ENCODE results near the gene TMEM129.

Gene TMEM129

GRCh38 chr4:1745165-1745564 lies 24.0 kb upstream of the TMEM129 start:
- no peak for DNase-seq (ENCODE audit: low read depth in 2 of 2)

DNA sequence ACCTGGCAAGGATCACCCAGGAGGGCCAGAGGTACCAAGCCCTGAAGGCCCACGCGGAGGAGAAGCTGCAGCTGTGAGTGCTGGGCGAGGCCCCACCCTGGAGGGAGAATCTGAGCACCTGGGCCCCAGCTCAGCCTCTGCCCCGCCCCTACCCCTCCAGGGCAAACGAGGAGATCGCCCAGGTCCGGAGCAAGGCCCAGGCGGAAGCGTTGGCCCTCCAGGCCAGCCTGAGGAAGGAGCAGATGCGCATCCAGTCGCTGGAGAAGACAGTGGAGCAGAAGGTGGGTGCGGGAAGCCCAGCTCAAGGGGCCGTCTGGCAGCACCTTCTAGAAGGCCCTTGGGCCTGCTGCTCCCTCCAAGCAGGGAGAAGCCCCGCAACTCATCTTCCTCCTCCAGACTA lies 23.4 kb upstream of the TMEM129 start:
- no peak for DNase-seq (ENCODE audit: low read depth in 2 of 2)

DNA sequence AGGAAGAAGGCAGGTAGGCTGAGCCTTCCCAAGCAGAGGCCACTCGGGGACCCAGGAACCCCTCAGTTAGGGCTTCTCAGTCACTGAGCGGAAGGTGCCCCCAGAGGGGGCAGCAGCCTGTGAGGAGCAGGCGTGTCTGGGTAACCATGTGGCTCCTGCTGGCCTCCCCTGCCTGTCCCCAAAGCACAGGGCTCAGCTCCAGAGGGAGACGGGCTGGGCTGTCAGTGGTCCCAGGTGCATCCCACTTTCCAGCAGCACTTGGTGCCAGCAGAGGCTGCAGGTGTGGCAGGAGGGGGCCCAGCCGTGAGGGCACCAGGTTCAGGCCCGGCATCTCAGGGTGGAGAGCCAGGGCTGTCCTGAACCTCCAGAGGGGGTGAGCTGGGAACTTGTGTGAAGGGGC lies 22.9 kb upstream of the TMEM129 start:
- DNase-seq (ENCODE audit: low read depth in 2 of 2): no peak

- DNase-seq (ENCODE audit: low read depth in 2 of 2): no peak
These were observed 22.4 kb upstream of the TMEM129 start for GRCh38 chr4:1743551-1743950.

DNA sequence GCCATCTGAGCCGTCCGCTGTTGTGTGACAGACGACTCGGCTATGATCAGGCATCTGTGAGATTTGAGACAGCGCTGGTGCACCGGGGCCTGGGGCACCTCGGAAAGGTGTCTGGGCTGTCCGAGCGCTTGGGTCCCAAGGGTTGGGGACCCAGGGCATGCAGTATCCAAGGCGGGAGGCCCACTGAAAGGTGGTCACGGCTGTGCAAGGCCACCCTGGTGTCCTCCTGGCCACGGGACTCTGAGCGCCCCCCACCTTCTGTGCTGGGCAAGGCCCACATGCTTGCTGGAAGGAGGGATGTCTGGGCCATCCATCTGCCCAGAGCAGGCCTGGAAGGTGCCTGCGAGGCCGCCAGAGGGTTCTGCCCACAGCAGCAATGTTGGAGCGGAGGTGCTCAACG lies 20.1 kb upstream of the TMEM129 start:
- DNase-seq (ENCODE audit: low read depth in 2 of 2): no peak

DNA sequence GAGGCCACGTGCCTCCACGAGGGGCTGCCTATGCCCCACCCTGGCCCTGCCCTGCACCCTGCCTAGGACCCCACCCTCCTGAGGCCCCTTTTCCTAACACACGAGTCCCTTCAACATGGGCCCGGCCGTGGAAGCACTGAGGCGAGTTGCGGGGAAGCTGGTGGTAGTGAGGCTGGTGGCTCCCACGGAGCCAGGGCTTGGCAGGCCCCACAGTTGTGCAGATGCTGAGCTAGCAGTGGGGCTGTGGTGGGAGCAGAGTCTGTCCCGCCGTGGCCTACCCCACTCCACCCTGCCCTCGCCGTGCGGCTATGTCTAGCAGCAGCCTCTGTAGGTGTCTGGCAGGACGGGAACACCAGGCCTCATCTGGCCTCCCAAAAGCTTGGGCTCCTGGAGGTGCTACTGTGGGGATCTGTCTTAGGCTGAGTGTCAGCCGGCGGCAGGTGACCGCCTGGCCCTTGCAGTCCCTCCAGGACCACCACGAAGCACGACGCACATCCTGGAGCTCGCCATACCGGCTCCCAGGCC lies 19.0 kb upstream of the TMEM129 start:
- DNase-seq (ENCODE audit: low read depth in 2 of 2): no peak

GRCh38 chr4:1739358-1739757 lies 18.2 kb upstream of the TMEM129 start:
- no peak for DNase-seq (ENCODE audit: low read depth in 2 of 2)

GRCh38 chr4:1738410-1738809 lies 17.3 kb upstream of the TMEM129 start:
- no peak for DNase-seq (ENCODE audit: low read depth in 2 of 2)

GRCh38 chr4:1737666-1738065 lies 16.5 kb upstream of the TMEM129 start:
- no peak for DNase-seq (ENCODE audit: low read depth in 2 of 2)

DNA sequence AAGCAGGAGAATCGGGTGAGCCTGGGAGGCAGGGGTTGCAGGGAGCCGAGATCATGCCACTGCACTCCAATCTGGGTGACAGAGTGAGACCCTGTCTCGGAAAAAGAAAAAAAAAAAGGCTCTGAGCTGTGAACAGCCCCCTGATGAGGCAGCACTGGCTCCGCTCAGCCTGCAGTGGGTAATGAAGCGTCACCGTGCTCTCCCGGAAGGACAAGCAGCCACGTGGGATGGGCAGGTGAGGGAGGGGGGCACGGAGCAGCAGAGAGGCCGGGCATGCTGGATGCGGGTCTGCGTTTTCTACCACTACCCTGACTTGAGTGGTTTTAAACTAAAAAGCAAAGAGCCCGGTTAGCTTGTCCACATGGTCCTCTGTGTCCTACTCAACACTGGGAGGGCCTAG lies 15.7 kb upstream of the TMEM129 start:
- no peak for DNase-seq (ENCODE audit: low read depth in 2 of 2)

DNA sequence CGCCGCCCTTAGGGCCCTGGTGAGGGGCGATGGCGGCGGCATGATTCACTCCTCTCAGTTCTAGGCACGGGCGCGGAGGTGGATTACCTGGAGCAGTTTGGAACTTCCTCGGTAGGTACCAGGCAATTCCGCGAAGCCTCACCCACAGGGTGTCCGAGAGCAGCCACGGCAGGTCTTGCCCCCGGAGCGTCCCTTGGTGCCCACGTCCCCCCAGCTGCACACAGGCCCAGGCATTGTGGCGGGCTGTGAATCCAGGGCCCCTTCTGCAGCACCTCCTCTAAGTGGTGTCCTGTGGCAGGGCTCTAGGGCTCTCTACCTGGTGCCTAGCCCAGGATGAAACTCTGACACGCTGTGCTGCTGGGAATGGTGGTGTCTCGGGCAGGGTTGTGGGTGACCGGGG lies 14.1 kb upstream of the TMEM129 start:
- DNase-seq (ENCODE audit: low read depth in 2 of 2): no peak

DNA sequence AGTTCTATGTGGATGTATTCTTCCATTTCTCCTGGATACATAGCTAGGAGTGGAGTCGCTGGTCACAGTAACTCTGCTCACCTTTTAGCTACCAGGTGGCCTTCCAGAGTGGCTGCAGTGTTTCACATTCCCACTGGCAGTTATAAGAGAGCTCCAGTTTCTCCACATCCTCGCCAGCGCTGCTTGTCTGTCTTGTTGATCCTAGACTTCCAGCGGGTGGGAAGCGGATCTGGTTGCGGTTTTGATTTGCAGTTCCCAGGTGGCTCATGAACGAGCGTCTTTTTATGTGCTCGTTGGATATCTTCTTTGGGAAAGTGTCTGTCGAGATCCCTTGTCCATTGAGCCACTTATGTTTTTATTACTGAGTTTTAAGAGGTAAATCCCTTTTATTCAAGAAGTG lies 11.8 kb upstream of the TMEM129 start:
- no peak for DNase-seq (ENCODE audit: low read depth in 2 of 2)

GRCh38 chr4:1731180-1731579 lies 10.1 kb upstream of the TMEM129 start:
- DNase-seq (ENCODE audit: low read depth in 2 of 2): no peak

GRCh38 chr4:1730532-1731135 lies 9.5 kb upstream of the TMEM129 start:
- no peak for DNase-seq (ENCODE audit: low read depth in 2 of 2)

DNA sequence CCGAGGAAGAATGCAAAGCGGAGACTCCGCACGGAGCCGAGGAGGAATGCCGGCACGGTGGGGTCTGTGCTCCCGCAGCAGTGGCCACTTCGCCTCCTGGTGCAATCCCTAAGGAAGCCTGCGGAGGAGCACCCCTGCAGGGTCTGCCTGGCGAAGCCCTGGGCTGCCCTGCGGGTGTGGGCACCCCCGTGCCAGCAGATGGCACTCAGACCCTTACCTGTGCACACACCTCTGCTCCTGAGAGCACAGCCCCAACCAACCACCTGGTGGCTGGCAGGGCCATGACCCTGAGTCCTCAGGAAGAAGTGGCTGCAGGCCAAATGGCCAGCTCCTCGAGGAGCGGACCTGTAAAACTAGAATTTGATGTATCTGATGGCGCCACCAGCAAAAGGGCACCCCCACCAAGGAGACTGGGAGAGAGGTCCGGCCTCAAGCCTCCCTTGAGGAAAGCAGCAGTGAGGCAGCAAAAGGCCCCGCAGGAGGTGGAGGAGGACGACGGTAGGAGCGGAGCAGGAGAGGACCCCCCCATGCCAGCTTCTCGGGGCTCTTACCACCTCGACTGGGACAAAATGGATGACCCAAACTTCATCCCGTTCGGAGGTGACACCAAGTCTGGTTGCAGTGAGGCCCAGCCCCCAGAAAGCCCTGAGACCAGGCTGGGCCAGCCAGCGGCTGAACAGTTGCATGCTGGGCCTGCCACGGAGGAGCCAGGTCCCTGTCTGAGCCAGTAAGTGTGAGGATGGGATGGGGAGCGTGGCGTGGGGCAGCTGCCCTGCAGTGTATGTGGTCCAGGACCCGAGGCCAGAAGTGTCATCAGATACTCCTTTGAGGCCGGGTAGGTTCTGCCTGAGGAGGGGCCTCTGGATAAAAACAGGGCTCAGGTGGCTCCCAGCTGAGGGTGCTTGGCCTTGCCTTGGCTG lies 7.2 kb upstream of the TMEM129 start:
- no peak for DNase-seq (ENCODE audit: low read depth in 2 of 2)

DNA sequence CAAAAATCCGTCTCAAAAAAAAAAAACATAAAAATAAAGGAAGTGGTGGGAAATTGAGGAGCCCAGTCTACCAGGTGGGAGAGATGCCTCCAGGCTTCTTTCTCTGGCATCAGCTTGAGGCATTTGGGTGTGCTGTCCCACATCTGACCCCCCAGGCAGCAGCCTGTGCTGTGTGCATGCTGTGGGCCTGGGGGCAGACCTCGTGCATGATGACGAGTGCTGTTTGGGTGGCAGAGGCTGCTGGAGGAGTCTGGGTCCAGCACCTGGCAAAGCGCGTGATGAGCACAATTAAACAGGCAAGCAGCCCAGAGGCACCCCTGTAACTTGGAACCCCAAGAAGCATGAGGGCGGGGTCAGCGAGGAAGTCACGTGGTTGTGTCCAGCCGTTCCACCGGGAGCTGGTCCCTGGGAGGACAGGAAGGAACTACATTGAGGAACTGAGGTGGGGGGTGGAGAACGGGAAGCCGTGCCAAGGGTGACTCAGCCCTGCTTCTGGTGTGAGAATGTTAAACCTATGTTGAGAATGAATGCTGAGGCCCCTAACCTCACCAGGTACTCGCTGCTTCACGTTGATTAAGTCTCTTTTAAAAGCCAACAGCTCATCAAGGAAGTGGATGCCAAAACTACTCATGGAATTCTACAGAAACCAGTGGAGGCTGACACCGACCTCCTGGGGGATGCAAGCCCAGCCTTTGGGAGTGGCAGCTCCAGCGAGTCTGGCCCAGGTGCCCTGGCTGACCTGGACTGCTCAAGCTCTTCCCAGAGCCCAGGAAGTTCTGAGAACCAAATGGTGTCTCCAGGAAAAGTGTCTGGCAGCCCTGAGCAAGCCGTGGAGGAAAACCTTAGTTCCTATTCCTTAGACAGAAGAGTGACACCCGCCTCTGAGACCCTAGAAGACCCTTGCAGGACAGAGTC lies 6.3 kb upstream of the TMEM129 start:
- no peak for DNase-seq (ENCODE audit: low read depth in 2 of 2)

GRCh38 chr4:1726146-1726934 lies 5.2 kb upstream of the TMEM129 start:
- DNase-seq (ENCODE audit: low read depth in 2 of 2): peak; percentile 85 to 89

DNA sequence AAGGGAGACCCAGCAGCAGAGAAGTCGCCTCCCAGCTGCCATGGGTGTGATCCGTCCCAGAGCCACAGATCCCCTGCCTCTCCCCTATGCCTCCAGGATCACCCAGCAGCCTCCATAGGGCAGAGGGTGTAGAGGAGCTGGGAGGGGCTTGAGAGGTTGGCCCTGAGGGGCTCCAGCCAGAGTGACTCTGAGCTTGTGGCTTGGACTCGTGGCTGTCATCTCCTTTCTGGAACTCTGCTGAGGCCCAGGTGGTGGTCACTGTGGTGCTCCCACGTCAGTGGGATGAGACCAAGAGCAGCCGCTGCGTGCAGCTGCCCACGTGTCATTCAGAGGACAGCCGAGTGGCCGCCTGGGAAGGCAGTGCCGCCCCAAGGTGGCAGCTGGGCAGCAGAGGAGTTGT lies 4.4 kb upstream of the TMEM129 start:
- no peak for DNase-seq (ENCODE audit: low read depth in 2 of 2)

- DNase-seq (ENCODE audit: low read depth in 2 of 2): peak in 1 of 2 donors; percentile 35
These were observed 2.1 kb upstream of the TMEM129 start for GRCh38 chr4:1723131-1723801.

DNA sequence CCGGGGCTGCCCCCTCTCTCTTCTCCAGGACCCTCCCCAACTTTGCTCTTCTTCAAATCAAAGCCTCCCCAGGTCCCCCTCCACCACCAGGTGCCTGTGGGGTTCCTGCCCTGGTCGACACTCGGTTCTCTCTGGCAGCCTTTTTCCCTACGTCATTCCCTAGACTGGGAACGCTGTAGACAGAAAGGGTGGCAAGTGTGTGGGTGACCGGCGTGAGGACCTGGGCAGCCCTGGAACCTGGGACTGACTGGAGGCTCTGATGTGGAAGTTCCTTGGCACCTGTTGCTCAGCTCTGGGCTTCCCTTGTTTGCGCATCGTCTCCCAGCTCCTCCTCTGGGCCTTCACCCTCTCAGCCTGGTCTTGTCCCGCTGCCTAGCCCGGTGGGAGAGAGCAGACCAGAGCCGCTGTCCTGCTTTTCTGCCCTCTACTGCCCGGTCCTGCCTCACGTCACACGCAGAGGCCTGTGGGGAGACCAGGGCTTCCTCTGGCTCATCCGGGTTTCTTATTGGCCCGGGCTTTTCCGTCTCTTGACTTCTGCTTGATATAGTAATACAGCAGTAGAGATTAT lies 1.5 kb upstream of the TMEM129 start:
- DNase-seq (ENCODE audit: low read depth in 2 of 2): no peak

All from activated CD4-positive, alpha-beta T cell treated with anti-CD3 and anti-CD28 coated beads for 24 hours (primary cell).